K562 (cell line): Measurements from ENCODE around the gene FKBP2. TPM values are rescaled to one million over a fixed set of nuclear protein-coding genes. Genes with fewer than 3 reads are reported as not detected.

ENCODE experiments used
- ADNP ChIP-seq: fragments of 200-800 bp; sonication (Bioruptor generic); IDR thresholded peaks from 2 replicates; pipeline ENCODE4 v1.6.1; 2016; ENCODE audit warnings: missing genetic modification characterization, missing compliant biosample characterization
- CHD2 ChIP-seq: IDR thresholded peaks from 2 replicates; pipeline ENCODE4 v1.6.1; 2011; ENCODE audit warnings: low read depth, low read length
- GTF2A2 ChIP-seq: IDR thresholded peaks from 2 replicates; pipeline ENCODE4 v1.6.1; 2016; ENCODE audit warnings: mild to moderate bottlenecking, missing genetic modification characterization, missing compliant biosample characterization
- GTF2F1 ChIP-seq: IDR thresholded peaks from 2 replicates; pipeline ENCODE4 v1.6.1; 2011; ENCODE audit warnings: low read depth, low read length, improper control_type of control experiment
- RFX1 ChIP-seq: fragments of 450-650 bp; IDR thresholded peaks from 2 replicates; pipeline ENCODE4 v1.6.1; 2016; ENCODE audit warnings: mild to moderate bottlenecking, moderate library complexity
- SRSF7 ChIP-seq: fragments of 200-400 bp; formaldehyde crosslinking; optimal IDR thresholded peaks from 2 replicates; pipeline ENCODE3; 2017; ENCODE audit warnings: mild to moderate bottlenecking, low read depth, low read length
- TAF15 ChIP-seq: fragments of 200-400 bp; formaldehyde crosslinking; IDR thresholded peaks from 2 replicates; pipeline ENCODE4 v1.6.1; 2017; ENCODE audit warnings: mild to moderate bottlenecking, low read depth, low read length, moderate library complexity
- ZNF24 ChIP-seq: fragments of 450-650 bp; IDR thresholded peaks from 2 replicates; pipeline ENCODE4 v1.6.1; 2016
- polyA plus RNA-seq, 8 experiments: library from polyadenylated mRNA; depleted of rRNA in 4 of 8; stranded (reverse) in 5 of 8; unstranded in 3 of 8; fragments of >200 nt; fragmentation: Nextera tagmentation in 2 of 8; fragmentation: Illumina TruSeq in 1 of 8; extraction: Ambion mirVana in 2 of 8; extraction: Trizol in 1 of 8; gene quantifications; 2 replicates each; pipeline versions ENCODE4 v1.2.1 to v1.2.3, GENCODE V29; 2011 to 2014; ENCODE audit warnings: inconsistent platforms in 1 of 8, missing spikeins in 1 of 8
- total RNA-seq, 7 experiments: library from RNA; depleted of rRNA in 6 of 7; stranded (reverse); fragments of >200 nt in 6 of 7; fragmentation: Illumina TruSeq in 2 of 7; extraction: Trizol in 2 of 7; gene quantifications; 2 replicates each; pipeline versions ENCODE4 v1.2.1 to v1.2.3, GENCODE V29; 2011 to 2021; ENCODE audit warnings: low replicate concordance in 1 of 7
- TF ChIP-seq, protein P1 (sequence below): fragments of 250-450 bp; sonication (Bioruptor Pico); IDR thresholded peaks from 2 replicates; pipeline ENCODE4 v1.5.0; 2020; ENCODE audit warnings: mild to moderate bottlenecking
- TF ChIP-seq, protein P2 (sequence below): fragments of 250-450 bp; sonication (Bioruptor Pico); IDR thresholded peaks from 2 replicates; pipeline ENCODE4 v1.8.0; 2021; ENCODE audit warnings: borderline replicate concordance, mild to moderate bottlenecking, moderate library complexity; ENCODE audit not compliant: poor library complexity, severe bottlenecking
- TF ChIP-seq, protein P3 (sequence below), 2 experiments: IDR thresholded peaks in 1 of 2; conservative IDR thresholded peaks in 1 of 2; 2 replicates each; pipeline ENCODE4 v1.6.1; 2016; ENCODE audit warnings: low read depth in 2 of 2, mild to moderate bottlenecking in 1 of 2, missing compliant biosample characterization in 1 of 2, missing genetic modification characterization in 1 of 2, moderate library complexity in 1 of 2

FKBP2 gene
- total and polyA plus RNA-seq, 9 of the 15 experiments (the other 6 are each of a cell fraction or from before 2014, with no cell fraction given) = 3.5 to 151 (median 58.1) TPM

DNA sequence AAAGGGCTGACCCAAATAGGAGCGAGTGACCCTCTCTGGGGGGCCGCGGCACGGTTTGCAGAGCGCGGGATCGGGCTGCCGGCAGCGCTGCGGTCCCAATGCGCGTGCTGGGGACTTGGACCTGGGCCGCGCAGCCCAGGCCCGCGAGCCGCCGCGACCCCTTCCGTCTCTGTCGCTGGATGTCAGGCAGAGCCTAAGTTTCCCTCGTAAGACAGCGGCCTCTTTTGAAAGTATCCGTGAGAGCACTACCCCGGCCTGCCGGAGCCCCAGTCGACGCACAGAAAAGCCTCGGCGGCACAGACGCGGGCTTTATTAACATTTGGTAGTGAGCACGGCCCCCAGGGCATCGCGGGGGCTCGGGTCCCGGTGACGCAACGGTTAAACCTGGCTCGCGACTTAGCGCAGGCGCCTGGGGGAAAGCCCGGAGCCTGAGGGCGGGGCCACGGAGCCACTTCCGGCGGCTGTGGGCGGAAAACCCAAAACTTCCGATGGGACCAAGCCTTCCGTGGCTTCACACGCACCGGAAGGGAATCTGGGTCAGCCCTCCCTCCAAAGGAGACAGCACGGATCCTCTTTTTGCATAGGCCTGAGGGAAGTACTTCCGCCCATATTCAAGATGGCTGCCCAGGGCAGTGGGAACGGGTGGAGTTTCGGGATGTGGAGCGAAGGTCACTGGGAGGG lies 28.8 kb downstream of the FKBP2 start (continued):
- TF ChIP-seq, protein P1, sequence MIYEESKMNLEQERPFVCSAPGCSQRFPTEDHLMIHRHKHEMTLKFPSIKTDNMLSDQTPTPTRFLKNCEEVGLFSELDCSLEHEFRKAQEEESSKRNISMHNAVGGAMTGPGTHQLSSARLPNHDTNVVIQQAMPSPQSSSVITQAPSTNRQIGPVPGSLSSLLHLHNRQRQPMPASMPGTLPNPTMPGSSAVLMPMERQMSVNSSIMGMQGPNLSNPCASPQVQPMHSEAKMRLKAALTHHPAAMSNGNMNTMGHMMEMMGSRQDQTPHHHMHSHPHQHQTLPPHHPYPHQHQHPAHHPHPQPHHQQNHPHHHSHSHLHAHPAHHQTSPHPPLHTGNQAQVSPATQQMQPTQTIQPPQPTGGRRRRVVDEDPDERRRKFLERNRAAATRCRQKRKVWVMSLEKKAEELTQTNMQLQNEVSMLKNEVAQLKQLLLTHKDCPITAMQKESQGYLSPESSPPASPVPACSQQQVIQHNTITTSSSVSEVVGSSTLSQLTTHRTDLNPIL (CRISPR knock-in tag) = 0 out of 2 replicates have a peak, but pooled peaks have one; percentile 55
- TF ChIP-seq, protein P2, sequence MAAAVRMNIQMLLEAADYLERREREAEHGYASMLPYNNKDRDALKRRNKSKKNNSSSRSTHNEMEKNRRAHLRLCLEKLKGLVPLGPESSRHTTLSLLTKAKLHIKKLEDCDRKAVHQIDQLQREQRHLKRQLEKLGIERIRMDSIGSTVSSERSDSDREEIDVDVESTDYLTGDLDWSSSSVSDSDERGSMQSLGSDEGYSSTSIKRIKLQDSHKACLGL (CRISPR knock-in tag) = no peak
- TF ChIP-seq RFX1 = no peak
- TF ChIP-seq TAF15 = no peak
- no peak; the same call in 1 of the 2 replicates for TF ChIP-seq GTF2F1
- TF ChIP-seq ZNF24 = no peak
- no peak for TF ChIP-seq CHD2
- TF ChIP-seq SRSF7 = no peak
- TF ChIP-seq, protein P3, sequence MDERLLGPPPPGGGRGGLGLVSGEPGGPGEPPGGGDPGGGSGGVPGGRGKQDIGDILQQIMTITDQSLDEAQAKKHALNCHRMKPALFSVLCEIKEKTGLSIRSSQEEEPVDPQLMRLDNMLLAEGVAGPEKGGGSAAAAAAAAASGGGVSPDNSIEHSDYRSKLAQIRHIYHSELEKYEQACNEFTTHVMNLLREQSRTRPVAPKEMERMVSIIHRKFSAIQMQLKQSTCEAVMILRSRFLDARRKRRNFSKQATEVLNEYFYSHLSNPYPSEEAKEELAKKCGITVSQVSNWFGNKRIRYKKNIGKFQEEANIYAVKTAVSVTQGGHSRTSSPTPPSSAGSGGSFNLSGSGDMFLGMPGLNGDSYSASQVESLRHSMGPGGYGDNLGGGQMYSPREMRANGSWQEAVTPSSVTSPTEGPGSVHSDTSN (CRISPR knock-in tag; IDR thresholded peaks at IDR 0.05; ENCODE audit: low read depth) = no peak
- TF ChIP-seq, protein P3 (tag; conservative IDR thresholded peaks at IDR 0.05; ENCODE audit: low read depth) = no peak
- TF ChIP-seq ADNP (tag) = no peak
- TF ChIP-seq GTF2A2 (tag) = no peak
- TF ChIP-seq, all 486 proteins: peak for 168
